Astrocyte of the spinal cord (primary cell): ENCODE data around the gene TEX26.
A peak's percentile ranks its signal among the peaks of the same experiment; 100 is the strongest.

Source experiments
- DNase-seq: peaks from one replicate; pipeline ENCODE4 v3.0.0; 2011; ENCODE audit warnings: low read depth, low spot score
- H3K4me3 ChIP-seq: 2 replicates; pipeline ENCODE4 v1.5.1; 2011; ENCODE audit warnings: low read depth, mild to moderate bottlenecking, low read length, moderate library complexity
- CTCF ChIP-seq: IDR thresholded peaks from 2 replicates; pipeline ENCODE4 v1.5.1; 2012; ENCODE audit warnings: low read depth, mild to moderate bottlenecking, low read length, inconsistent platforms
- in situ Hi-C: cut with HindIII; loops from 2 replicates; pipeline ENCODE4 v1.10.0; 2017; ENCODE audit warnings: low sequenced_read_pairs

TEX26 gene

GRCh38 chr13:31008400-31009115 lies 76.1 kb downstream of the TEX26 start:
- DNase-seq, result peak; percentile 42
- in situ Hi-C loops, result no loop called here
- H3K4me3 ChIP-seq, result no peak overlapping the region
- TF ChIP-seq CTCF, result no peak

DNA sequence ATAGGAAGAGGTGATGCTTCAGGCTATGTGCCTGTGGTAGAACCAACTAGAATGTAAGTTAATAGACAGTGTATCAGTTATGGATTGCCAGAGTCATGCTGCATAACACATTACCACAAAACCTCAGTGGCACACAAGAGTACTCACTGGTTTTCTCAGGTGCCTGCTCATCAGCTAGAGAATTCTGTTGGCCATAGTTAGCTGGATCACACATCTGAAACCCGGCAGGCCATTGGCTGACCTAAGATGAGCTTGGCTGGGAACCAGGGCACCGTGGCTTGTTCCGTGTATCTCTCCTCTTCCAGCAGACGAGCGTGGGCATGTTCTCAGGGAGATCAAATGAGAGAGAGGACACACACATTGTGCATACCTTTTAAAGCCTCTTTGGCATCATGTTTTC lies 76.7 kb downstream of the TEX26 start:
- TF ChIP-seq CTCF, result no peak
- in situ Hi-C loops, result no loop called here
- no peak overlapping the region for H3K4me3 ChIP-seq
- DNase-seq, result peak; percentile 23

GRCh38 chr13:31010296-31010695 lies 77.8 kb downstream of the TEX26 start:
- no peak for TF ChIP-seq CTCF
- no peak overlapping the region for H3K4me3 ChIP-seq
- in situ Hi-C loops, result no loop called here
- DNase-seq, result no peak

- DNase-seq, result no peak
- H3K4me3 ChIP-seq, result no peak overlapping the region
- TF ChIP-seq CTCF, result no peak
- in situ Hi-C loops, result no loop called here
These were observed 78.9 kb downstream of the TEX26 start for GRCh38 chr13:31011193-31011860.

GRCh38 chr13:31011901-31012654 lies 79.6 kb downstream of the TEX26 start:
- TF ChIP-seq CTCF, result no peak
- DNase-seq, result no peak

DNA sequence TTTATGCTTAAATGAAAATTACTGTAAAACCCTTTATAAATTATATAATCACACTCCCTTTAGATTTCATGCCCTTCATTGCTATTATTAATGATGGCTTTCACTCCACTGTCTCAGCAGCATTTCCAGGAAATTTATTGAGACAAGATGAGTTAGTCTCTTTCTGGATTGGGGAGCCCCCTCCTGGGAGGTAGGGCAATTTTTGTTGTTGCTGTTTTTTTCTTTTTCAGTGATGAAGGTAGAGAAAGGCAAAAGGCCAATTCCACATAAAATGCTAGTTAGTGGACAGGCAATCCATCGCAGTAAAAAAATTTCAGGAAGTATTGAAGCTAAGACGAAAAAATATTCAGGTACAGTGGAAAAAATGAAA lies 80.2 kb downstream of the TEX26 start:
- peak; percentile 44 for DNase-seq
- no peak overlapping the region for H3K4me3 ChIP-seq
- peak; percentile 56 for TF ChIP-seq CTCF
- in situ Hi-C loops, result no loop called here

More at GRCh38 chr13:31011901-31012654, 79.6 kb downstream of the TEX26 start:
- in situ Hi-C loops, result no loop called here
- no peak overlapping the region for H3K4me3 ChIP-seq
